ENCODE data around the gene QRSL1.

GRCh38 chr6:106617857-106618256, 11.5 kb upstream of the QRSL1 start:
- TF ChIP-seq POLR2A (IDR thresholded peaks at IDR 0.05; ENCODE audit: low read length) (no peak), GATA1 (IDR thresholded peaks at IDR 0.05; ENCODE audit: low read depth, low read length) (no peak)
